Dermis microvascular lymphatic vessel endothelial cell (primary cell): Measurements from ENCODE around the gene ZFYVE28. TPM values are rescaled to one million over a fixed set of nuclear protein-coding genes. Genes with fewer than 3 reads are reported as not detected.

ENCODE experiments used
- DNase-seq, 2 donors: peaks; one replicate each; pipeline versions ENCODE4 v3.0.0 to v3.0.0-alpha.2; 2010; ENCODE audit warnings: low read depth in 2 of 2
- total RNA-seq: library from RNA; depleted of rRNA; stranded (reverse); fragments of >200 nt; gene quantifications from 2 replicates; pipeline ENCODE4 v1.2.1, GENCODE V29; 2014

ZFYVE28 gene
- total RNA-seq, 1 donor from 2014 or later: 1.8 TPM

GRCh38 chr4:2428496-2429213 is 10.2 kb upstream of the ZFYVE28 start:
- no peak for DNase-seq

GRCh38 chr4:2427383-2428334 is 9.2 kb upstream of the ZFYVE28 start:
- no peak for DNase-seq

DNA sequence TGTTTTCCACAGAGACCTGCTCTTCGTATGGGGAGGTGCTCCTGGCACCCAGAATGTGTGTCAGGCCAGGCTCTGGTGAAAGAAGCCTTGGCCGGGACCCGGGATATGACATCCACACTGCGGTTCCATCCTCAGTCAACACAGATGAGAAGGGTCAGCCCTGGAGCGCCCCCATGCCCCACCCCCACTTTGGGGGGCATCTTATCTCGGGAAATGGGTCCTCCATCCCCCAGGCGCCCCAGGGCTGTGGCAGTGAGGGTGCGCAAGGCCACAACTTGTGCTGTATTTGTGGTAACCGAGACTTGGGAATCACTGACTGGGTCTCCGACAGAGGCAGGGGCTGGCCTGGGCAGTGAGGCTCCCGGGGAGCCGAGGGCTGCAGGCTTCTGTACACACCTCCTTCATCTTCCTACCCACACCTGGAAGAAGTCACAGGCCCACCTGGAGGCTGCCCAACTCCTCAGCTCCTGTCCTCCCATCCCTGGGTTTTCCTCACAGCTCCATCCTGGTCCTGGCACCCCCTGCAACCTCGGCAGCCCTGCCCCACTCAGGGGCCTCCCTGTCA is 8.3 kb upstream of the ZFYVE28 start:
- DNase-seq: no peak

GRCh38 chr4:2426069-2426397 is 7.6 kb upstream of the ZFYVE28 start:
- DNase-seq: no peak

- DNase-seq: no peak
These were observed 7.1 kb upstream of the ZFYVE28 start for GRCh38 chr4:2425386-2426068.

DNA sequence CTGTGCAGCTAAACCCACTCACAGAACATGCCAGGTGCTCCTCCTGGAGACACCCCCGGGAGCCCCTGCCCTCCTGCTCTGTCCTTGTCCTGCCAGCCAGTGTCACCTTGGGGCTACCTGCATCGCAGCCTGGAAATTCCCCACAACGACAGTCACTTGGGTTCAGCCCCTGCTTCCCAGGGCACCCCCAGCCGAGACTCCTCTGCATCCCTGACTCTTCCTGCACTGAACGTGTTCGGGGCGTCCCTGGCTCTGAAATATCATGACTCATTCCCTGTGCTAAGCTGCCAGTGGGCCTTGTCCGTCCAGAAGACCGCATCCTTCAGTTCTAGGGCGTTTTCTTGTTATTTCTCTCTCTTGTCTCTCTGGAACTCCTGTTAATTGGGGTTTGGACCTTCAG is 6.1 kb upstream of the ZFYVE28 start:
- DNase-seq: no peak

- no peak for DNase-seq
These were observed 5.2 kb upstream of the ZFYVE28 start for GRCh38 chr4:2423695-2424094.

- no peak for DNase-seq
These were observed 4.6 kb upstream of the ZFYVE28 start for GRCh38 chr4:2423066-2423465.

DNA sequence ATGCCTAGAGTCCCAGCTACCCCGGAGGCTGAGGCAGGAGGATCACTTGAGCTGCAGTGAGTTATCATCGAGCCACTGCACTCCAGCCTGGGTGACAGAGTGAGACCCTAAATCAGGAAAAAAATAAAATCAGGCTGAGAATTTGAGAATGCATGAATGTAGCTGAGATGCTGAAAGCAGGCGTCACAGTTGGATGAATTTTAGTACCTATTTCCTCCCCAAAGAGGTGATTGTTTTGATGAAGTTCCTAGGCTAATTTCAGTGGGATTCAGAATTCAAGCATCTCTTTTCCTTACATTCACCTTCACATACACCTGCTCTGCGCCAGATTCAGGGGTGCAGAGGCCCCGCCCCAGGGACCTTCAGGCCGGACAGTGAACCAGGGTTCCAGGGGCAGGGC is 3.5 kb upstream of the ZFYVE28 start:
- DNase-seq: no peak

DNA sequence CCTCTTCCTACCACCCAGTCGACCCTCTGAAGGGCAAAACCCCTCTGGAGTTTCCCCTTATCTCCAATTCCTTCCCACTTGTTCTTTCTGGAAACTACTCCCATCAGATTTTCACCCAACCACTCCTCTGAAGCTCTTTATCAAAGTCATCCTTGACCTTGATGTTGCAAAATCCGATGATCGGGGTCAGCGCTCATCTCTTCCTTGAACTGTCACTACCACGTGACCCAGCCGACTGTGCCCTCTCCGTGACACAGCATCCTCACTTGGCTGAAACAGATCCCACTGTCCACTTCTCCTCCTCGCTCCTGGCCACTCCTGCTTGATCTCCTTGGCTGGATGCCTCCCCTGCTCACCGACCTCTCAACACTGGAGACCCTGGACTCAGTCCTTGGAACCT is 1.4 kb upstream of the ZFYVE28 start:
- DNase-seq: no peak

DNA sequence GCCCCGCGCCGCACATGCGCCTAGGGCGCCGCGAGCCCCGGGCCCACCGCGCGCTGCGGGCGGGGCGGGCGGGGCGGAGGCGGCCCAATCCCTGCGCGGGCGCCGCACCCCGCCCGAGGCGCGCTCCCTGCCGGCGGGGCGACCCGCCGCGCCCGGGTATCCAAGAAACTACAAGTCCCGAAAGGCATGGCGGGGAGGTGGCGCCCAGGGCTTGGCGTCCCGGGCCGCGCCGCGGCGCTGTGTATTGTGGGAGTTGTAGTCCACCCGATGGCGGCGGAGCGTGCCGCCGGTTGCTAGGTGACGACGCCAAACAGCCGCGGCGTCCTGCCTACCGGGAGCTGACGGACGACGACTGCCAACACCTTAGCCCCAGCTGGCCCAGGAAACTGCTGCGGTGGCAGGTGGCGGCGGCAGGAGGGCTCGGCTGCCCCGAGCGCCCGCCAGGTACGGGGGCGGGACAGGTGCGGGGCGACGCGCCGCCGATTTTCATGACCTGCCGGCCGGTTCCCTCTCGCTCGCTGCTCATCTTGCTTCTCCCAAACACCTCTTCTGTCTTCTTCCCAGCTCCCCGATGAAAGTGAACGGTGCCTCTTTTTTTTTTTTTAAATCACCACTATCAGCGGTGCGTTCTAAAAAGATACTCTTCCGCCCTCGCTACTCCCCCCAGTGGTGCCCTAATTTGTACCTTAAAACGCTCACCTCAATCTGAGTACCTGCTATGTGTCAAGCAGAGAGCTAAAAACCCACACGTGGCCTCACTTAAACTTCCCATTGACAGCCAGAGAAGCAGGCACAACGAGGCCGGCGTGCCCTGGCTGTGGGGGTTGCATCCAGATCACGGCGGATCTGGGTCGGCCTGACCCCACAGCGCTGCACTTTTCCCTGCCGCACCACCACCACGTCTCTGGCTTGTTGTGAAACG is 466 bp upstream of the ZFYVE28 start, which contains the start of gene CFAP99:
Gene CFAP99 (plus strand): TSS at position 306 of the 922 bp plus-strand sequence.
- DNase-seq: peak; percentile 92 to 96

- peak in 1 of 2 donors; percentile 30 for DNase-seq
These were observed 1.1 kb downstream of the ZFYVE28 start for GRCh38 chr4:2417226-2417764.

DNA sequence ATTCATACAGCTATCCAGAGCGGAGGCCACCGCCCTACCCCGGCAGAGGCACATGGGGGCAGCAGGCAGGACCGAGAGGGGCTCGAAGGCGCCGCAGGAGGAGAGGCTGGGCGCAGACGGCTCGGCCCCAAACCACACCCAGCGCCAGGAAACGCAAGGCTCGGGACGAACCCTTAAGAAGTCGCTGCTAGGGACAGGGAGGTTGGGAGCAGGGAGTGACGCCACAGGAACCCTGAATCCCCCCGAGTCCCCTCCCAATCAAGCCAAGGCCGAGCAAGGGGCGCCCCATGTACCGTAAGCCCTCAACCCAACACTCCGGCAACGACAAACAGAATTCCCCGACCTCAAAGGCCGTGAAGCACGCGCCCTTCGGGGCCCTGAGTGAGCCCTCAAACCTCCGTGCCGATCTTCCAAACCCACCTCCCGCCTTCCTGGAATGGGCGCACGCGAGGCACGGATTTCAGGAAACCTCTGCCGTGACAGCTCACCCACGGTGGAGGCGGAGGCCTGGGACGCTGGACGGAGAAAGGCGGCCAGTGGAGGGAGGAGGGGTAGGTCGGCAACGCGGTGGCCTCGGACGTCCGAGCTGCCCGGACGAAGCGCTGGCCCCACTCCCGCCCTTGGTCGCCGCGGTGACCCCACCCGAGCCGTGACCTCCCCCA is 1.8 kb downstream of the ZFYVE28 start:
- DNase-seq: peak in 1 of 2 donors; percentile 34

GRCh38 chr4:2415881-2416563 is 2.4 kb downstream of the ZFYVE28 start:
- DNase-seq: peak in 1 of 2 donors; percentile 7

DNA sequence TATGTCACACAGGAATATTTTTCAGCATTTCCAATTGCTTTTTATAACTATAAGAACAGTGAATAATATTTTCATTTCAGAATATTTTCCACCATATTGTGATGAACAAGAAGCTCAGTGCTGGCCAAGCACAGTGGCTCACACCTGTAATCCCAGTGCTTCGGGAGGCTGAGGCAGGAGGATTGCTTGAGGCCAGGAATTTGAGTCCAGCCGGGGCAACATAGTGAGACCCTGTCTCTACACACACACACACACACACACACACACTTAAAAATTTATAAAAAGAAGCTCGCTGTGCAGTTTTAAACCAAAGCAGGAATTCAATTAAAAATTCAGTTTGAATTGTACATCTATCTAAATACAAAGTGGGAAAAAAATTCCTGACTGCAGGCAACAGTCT is 3.2 kb downstream of the ZFYVE28 start:
- DNase-seq: no peak

- peak in 1 of 2 donors; percentile 47 for DNase-seq
These were observed 4.4 kb downstream of the ZFYVE28 start for GRCh38 chr4:2413821-2414610.

- DNase-seq: peak; percentile 73 to 93
These were observed 5.3 kb downstream of the ZFYVE28 start for GRCh38 chr4:2412885-2413716.

DNA sequence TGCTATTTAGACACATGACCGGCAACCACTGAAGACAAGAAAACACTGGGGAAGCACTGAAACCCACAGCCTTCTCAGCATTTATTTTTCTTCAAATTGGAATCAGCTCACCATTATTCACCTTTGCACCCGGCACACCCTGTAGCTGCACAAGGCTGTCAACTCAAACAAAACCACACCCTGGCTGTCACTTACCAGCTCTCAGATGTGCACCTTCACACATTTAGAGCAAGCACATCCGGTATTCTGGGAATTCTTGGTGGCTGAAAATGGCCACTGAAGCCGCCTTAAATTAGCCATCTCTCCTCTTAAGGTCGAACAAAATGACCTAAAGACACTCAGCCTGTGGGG is 5.9 kb downstream of the ZFYVE28 start:
- no peak for DNase-seq
